Measurements from ENCODE around the gene DNHD1. TPM values are rescaled to one million over a fixed set of nuclear protein-coding genes. Genes with fewer than 3 reads are reported as not detected.

DNHD1 gene
- total RNA-seq, 1 experiment from 2014 or later: 11.5 TPM

- no peaks in the 10 kb centered on the region for H3K9me3 Mint-ChIP-seq
- H3K27me3 Mint-ChIP-seq (ENCODE audit: low read depth): no peaks in the 10 kb centered on the region
- H3K4me1 Mint-ChIP-seq: peaks cover 10% of the 10 kb centered on the region
- ATAC-seq (no peak), DNase-seq (ENCODE audit: low spot score) (no peak)
- no peak overlapping the region for H3K4me3 Mint-ChIP-seq
- H3K27ac Mint-ChIP-seq: no peak overlapping the region
- H3K36me3 Mint-ChIP-seq: no peaks in the 10 kb centered on the region
- TF ChIP-seq AR (CRISPR knock-in tag; IDR thresholded peaks at IDR 0.05) (no peak), TP53 (CRISPR knock-in tag; IDR thresholded peaks at IDR 0.05) (no peak), NFE2L1 (CRISPR knock-in tag; IDR thresholded peaks at IDR 0.05) (no peak), SMAD3 (CRISPR knock-in tag; IDR thresholded peaks at IDR 0.05; ENCODE audit: borderline replicate concordance) (no peak), NR3C1 (CRISPR knock-in tag; conservative IDR thresholded peaks at IDR 0.05; ENCODE audit: low read depth) (no peak), ZNF416 (CRISPR knock-in tag; IDR thresholded peaks at IDR 0.05) (no peak), ATF1 (CRISPR knock-in tag; IDR thresholded peaks at IDR 0.05) (no peak), NR1H2 (CRISPR knock-in tag; IDR thresholded peaks at IDR 0.05) (no peak), PRDM15 (CRISPR knock-in tag; IDR thresholded peaks at IDR 0.05) (no peak), MXD4 (CRISPR knock-in tag; IDR thresholded peaks at IDR 0.05; ENCODE audit: borderline replicate concordance) (no peak), ZNF232 (CRISPR knock-in tag; IDR thresholded peaks at IDR 0.05) (no peak)
- TF ChIP-seq, protein P1, sequence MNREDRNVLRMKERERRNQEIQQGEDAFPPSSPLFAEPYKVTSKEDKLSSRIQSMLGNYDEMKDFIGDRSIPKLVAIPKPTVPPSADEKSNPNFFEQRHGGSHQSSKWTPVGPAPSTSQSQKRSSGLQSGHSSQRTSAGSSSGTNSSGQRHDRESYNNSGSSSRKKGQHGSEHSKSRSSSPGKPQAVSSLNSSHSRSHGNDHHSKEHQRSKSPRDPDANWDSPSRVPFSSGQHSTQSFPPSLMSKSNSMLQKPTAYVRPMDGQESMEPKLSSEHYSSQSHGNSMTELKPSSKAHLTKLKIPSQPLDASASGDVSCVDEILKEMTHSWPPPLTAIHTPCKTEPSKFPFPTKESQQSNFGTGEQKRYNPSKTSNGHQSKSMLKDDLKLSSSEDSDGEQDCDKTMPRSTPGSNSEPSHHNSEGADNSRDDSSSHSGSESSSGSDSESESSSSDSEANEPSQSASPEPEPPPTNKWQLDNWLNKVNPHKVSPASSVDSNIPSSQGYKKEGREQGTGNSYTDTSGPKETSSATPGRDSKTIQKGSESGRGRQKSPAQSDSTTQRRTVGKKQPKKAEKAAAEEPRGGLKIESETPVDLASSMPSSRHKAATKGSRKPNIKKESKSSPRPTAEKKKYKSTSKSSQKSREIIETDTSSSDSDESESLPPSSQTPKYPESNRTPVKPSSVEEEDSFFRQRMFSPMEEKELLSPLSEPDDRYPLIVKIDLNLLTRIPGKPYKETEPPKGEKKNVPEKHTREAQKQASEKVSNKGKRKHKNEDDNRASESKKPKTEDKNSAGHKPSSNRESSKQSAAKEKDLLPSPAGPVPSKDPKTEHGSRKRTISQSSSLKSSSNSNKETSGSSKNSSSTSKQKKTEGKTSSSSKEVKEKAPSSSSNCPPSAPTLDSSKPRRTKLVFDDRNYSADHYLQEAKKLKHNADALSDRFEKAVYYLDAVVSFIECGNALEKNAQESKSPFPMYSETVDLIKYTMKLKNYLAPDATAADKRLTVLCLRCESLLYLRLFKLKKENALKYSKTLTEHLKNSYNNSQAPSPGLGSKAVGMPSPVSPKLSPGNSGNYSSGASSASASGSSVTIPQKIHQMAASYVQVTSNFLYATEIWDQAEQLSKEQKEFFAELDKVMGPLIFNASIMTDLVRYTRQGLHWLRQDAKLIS (CRISPR knock-in tag; IDR thresholded peaks at IDR 0.05; ENCODE audit: borderline replicate concordance): no peak
- TF ChIP-seq, protein P2, sequence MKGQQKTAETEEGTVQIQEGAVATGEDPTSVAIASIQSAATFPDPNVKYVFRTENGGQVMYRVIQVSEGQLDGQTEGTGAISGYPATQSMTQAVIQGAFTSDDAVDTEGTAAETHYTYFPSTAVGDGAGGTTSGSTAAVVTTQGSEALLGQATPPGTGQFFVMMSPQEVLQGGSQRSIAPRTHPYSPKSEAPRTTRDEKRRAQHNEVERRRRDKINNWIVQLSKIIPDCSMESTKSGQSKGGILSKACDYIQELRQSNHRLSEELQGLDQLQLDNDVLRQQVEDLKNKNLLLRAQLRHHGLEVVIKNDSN (CRISPR knock-in tag; IDR thresholded peaks at IDR 0.05): no peak
- CTCF ChIA-PET: interaction anchor here (0.8 to 2.4 kb wide), 2 partner anchors 10 to 12 kb away, joined by 3 to 9 read pairs; no protein-coding TSS in a partner anchor
- POLR2A ChIA-PET: no interaction called here
Measured at GRCh38 chr11:6542727-6543126, 45.6 kb downstream of the DNHD1 start.
